PC-9 (cell line): Measurements from ENCODE around the gene DMRT1. TPM values are rescaled to one million over a fixed set of nuclear protein-coding genes. Genes with fewer than 3 reads are reported as not detected.

ENCODE experiments used
- BruUV-seq: library from RNA; stranded (reverse); fragments of 400-500 nt; replicated peaks from 2 replicates; lab custom pipeline; 2021; lab: Mats Ljungman, UMichigan
- CTCF ChIA-PET: fragments of 300-600 bp; sonication (Branson Sonifier 250); formaldehyde crosslinking; loops from one replicate; lab custom pipeline; 2022; ENCODE audit warnings: antibody characterized with exemption; lab: Charles Lee
- POLR2A ChIA-PET: fragments of 300-600 bp; sonication (Branson Sonifier 250); formaldehyde crosslinking; loops from one replicate; lab custom pipeline; 2022; ENCODE audit warnings: antibody characterized with exemption; ENCODE audit not compliant: unreplicated experiment; lab: Charles Lee
- DNase-seq, 2 experiments: peaks; one replicate each; pipeline versions ENCODE4 v3.0.0 to v3.0.0-alpha.2; 2015 to 2022; ENCODE audit warnings: mixed read lengths in 1 of 2
- H2AFZ ChIP-seq: fragments of 200-600 bp; sonication (generic); 2 replicates; pipeline ENCODE4 v1.8.1; 2017; ENCODE audit warnings: antibody characterized with exemption
- H3F3A ChIP-seq: fragments of 200-600 bp; sonication (generic); 2 replicates; pipeline ENCODE4 v1.8.1; 2017; ENCODE audit warnings: antibody characterized with exemption, mild to moderate bottlenecking, low read depth; ENCODE audit not compliant: insufficient read depth
- H3K27ac ChIP-seq: fragments of 200-600 bp; sonication (generic); 2 replicates; pipeline ENCODE4 v1.6.1; 2016; ENCODE audit warnings: mixed run types
- H3K27me3 ChIP-seq: fragments of 200-600 bp; sonication (generic); 2 replicates; pipeline ENCODE4 v1.6.1; 2016; ENCODE audit warnings: low read depth, mixed run types; ENCODE audit not compliant: insufficient read depth
- H3K36me3 ChIP-seq: fragments of 200-600 bp; sonication (generic); 2 replicates; pipeline ENCODE4 v1.6.1; 2016; ENCODE audit warnings: low read depth, mixed run types
- H3K4me1 ChIP-seq: fragments of 200-600 bp; sonication (generic); replicated peaks from 2 replicates; pipeline ENCODE4 v1.6.1; 2016; ENCODE audit warnings: mixed run types; ENCODE audit not compliant: insufficient read depth
- H3K4me2 ChIP-seq: fragments of 200-600 bp; sonication (generic); 2 replicates; pipeline ENCODE4 v1.6.1; 2017; ENCODE audit warnings: mixed run types
- H3K4me3 ChIP-seq: fragments of 200-600 bp; sonication (generic); 2 replicates; pipeline ENCODE4 v1.6.1; 2016; ENCODE audit warnings: mixed run types
- H3K79me2 ChIP-seq: fragments of 200-600 bp; sonication (generic); 2 replicates; pipeline ENCODE4 v1.6.1; 2017; ENCODE audit warnings: low read depth, mixed run types
- H3K9me2 ChIP-seq: fragments of 200-600 bp; sonication (generic); 2 replicates; pipeline ENCODE4 v1.8.1; 2017; ENCODE audit warnings: mild to moderate bottlenecking; ENCODE audit not compliant: insufficient read depth
- H3K9me3 ChIP-seq: fragments of 200-600 bp; sonication (generic); 2 replicates; pipeline ENCODE4 v1.8.1; 2016; ENCODE audit warnings: low read depth; ENCODE audit not compliant: insufficient read depth
- H4K20me1 ChIP-seq: fragments of 200-600 bp; sonication (generic); 2 replicates; pipeline ENCODE4 v1.8.1; 2017; ENCODE audit not compliant: insufficient read depth
- CTCF ChIP-seq: fragments of 200-600 bp; sonication (generic); conservative IDR thresholded peaks from 2 replicates; pipeline ENCODE4 v1.6.1; 2017; ENCODE audit warnings: mixed run types, antibody characterized with exemption, mild to moderate bottlenecking, moderate library complexity
- EZH2 ChIP-seq: fragments of 200-600 bp; sonication (generic); IDR thresholded peaks from 2 replicates; pipeline ENCODE4 v1.8.0; 2017; ENCODE audit warnings: antibody characterized with exemption, low read depth
- intact Hi-C: fragments of 100-400 bp; cut with micrococcal nuclease; formaldehyde crosslinking; loops from one replicate; pipeline ENCODE4 v1.10.0; 2022; ENCODE audit not compliant: unreplicated experiment
- total RNA-seq: library from RNA; stranded (reverse); gene quantifications from 2 replicates; pipeline ENCODE4 v1.2.3, GENCODE V29; 2021

DMRT1 gene
- total RNA-seq, 1 experiment from 2014 or later: not detected

- CTCF ChIA-PET: no interaction called here
- intact Hi-C loops: loop anchor here (10.0 kb wide), 2 partner anchors 623 to 663 kb away; no protein-coding TSS in a partner anchor
- POLR2A ChIA-PET: no interaction called here
Observed at GRCh38 chr9:1007312-1007711, 165.8 kb downstream of the DMRT1 start.

DNA sequence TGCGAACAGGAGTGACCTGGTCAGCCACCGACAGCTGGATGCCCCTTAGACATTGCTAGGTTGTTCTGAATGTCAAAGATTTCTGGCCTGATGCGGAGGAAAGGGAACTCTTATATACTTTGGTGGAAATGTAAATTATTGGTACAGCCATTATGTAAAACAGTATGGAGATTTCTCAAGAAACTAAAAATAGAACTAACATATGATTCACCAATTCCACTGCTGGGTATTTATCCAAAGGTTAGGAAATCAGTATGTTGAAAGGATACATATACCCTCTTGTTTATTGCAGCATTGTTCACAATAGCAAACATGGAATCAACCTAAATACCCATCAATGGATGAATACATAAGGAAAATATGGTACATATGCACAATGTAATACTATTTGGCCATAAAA lies 166.7 kb downstream of the DMRT1 start:
- no peak overlapping the region for H3K4me2 ChIP-seq
- intact Hi-C loops: loop anchor here (2.0 to 10.0 kb wide), 3 partner anchors 201 to 663 kb away; no protein-coding TSS in a partner anchor
- H3K36me3 ChIP-seq: no peaks in the 10 kb centered on the region
- BruUV-seq: no TSS peak
- no peak overlapping the region for H3K4me3 ChIP-seq
- ChIA-PET POLR2A (no interaction called here), CTCF (no interaction called here)
- no peaks in the 10 kb centered on the region for H3K9me3 ChIP-seq
- no peaks in the 10 kb centered on the region for H3K27me3 ChIP-seq
- no peaks in the 10 kb centered on the region for H3K4me1 ChIP-seq
- no peak overlapping the region for H3K27ac ChIP-seq
- no peak overlapping the region for H2AFZ ChIP-seq
- H4K20me1 ChIP-seq: no peaks in the 10 kb centered on the region
- H3K9me2 ChIP-seq: no peaks in the 10 kb centered on the region
- H3F3A ChIP-seq: no peaks in the 10 kb centered on the region
- DNase-seq: no peak
- H3K79me2 ChIP-seq: no peaks in the 10 kb centered on the region
- TF ChIP-seq EZH2: no peak
- no peak for TF ChIP-seq CTCF

More at GRCh38 chr9:1007312-1007711, 165.8 kb downstream of the DMRT1 start:
- no peaks in the 10 kb centered on the region for H3K27me3 ChIP-seq
- H3K79me2 ChIP-seq: no peaks in the 10 kb centered on the region
- no peak overlapping the region for H3K4me2 ChIP-seq
- no peaks in the 10 kb centered on the region for H3K9me3 ChIP-seq
- H3K4me1 ChIP-seq: no peaks in the 10 kb centered on the region
- H4K20me1 ChIP-seq: no peaks in the 10 kb centered on the region
- no peak overlapping the region for H3K4me3 ChIP-seq
- H3K36me3 ChIP-seq: no peaks in the 10 kb centered on the region
- DNase-seq: no peak
- H2AFZ ChIP-seq: no peak overlapping the region
- BruUV-seq: no TSS peak
- H3K9me2 ChIP-seq: no peaks in the 10 kb centered on the region
- H3F3A ChIP-seq: no peaks in the 10 kb centered on the region
- no peak overlapping the region for H3K27ac ChIP-seq
- TF ChIP-seq EZH2 (no peak), CTCF (no peak)

- no peaks in the 10 kb centered on the region for H3K27me3 ChIP-seq
- peak; percentile 38 to 64 for DNase-seq
- no peaks in the 10 kb centered on the region for H4K20me1 ChIP-seq
- no peak overlapping the region for H2AFZ ChIP-seq
- H3K36me3 ChIP-seq: no peaks in the 10 kb centered on the region
- no peak overlapping the region for H3K27ac ChIP-seq
- CTCF ChIA-PET: interaction anchor here (0.6 kb wide), 1 partner anchor 139 kb away, joined by 11 read pairs; no protein-coding TSS in a partner anchor
- no peaks in the 10 kb centered on the region for H3K9me2 ChIP-seq
- no peaks in the 10 kb centered on the region for H3K79me2 ChIP-seq
- no peak overlapping the region for H3K4me3 ChIP-seq
- TF ChIP-seq EZH2: no peak
- peak; percentile 90 for TF ChIP-seq CTCF
- H3K4me2 ChIP-seq: no peak overlapping the region
- BruUV-seq: no TSS peak
- intact Hi-C loops: loop anchor here (2.0 to 10.0 kb wide), 3 partner anchors 202 to 664 kb away; no protein-coding TSS in a partner anchor
- H3K4me1 ChIP-seq: no peaks in the 10 kb centered on the region
- POLR2A ChIA-PET: interaction anchor here (0.5 kb wide), 1 partner anchor 618 kb away, joined by 7 read pairs; no protein-coding TSS in a partner anchor
- no peaks in the 10 kb centered on the region for H3K9me3 ChIP-seq
- H3F3A ChIP-seq: no peaks in the 10 kb centered on the region
Observed at GRCh38 chr9:1009101-1009707, 167.7 kb downstream of the DMRT1 start.
